ENCODE measurements around the gene HDAC3. TPM values are rescaled to one million over a fixed set of nuclear protein-coding genes. Genes with fewer than 3 reads are reported as not detected.
A peak's percentile ranks its signal among the peaks of the same experiment; 100 is the strongest.
"Not testable (repeated sequence)": the region's sequence is repeated elsewhere in the genome, so short reads cannot be mapped to it uniquely, and the experiment has no call there.

HDAC3 gene
- polyA plus RNA-seq, 4 donors: 39.0 to 65.0 (median 49.6) TPM

DNA sequence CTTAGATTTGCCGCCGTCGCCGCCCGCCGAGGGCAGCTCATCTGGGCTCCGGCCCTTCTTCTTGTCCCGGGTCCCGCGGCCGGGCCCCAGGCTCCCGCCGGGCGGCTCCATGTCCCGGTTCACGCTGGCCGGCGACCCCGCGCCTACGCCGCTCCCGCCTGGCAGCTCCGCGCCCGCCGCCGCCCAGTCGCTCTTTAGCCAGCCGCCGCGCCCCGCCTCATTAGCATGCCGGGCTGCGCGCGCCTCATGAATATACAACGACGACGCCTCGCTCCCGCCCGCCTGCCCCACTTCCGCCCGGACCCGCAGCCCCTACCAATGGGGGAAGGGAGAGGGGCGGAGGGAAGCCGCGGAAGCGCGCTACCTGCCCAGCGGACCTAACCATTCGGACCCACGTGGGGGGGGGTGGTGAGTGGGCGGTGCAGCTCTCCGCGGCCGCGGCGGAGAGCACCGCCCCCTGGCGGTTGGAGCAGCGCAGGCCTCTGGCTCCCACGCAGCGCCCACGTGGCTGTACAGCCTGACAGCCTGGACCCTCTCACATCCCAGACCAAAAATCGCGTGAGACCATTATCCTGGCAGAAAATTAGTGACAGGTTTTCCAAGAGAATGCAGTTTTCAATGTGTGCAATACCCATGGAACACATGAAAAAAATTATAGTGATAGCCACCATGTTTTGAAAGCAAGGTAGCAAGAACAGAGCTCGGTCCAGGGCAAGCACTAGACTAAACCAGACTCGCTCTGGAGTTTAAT is 17.7 kb downstream of the HDAC3 start, which contains the start of gene DIAPH1:
Gene DIAPH1, minus strand, starts transcription at position 197 of the 751 bp plus-strand sequence. Its CDS starts 86 bp downstream, at position 111.
- FAIRE-seq: no peak
- Histone ChIP-seq H3K27me3 (ENCODE audit: control insufficient read depth in 3 of 3, insufficient read depth in 3 of 3, low read length in 3 of 3) (no peaks in the 10 kb centered on the region), H3K4me3 (ENCODE audit: low read depth in 1 of 3, low read length in 3 of 3) (peak within 1 kb of the TSS; percentile 85 to 96 (median 94)), H3K36me3 (ENCODE audit: control insufficient read depth in 3 of 3, insufficient read depth in 2 of 3, low read depth in 1 of 3, low read length in 3 of 3) (peaks cover 2 to 26% (median 6%) of the 10 kb centered on the region in 3 donors), H3K27ac (ENCODE audit: low read depth in 1 of 3, low read length in 2 of 3) (peak within 1 kb of the TSS; percentile 92 to 99 (median 95)), H3K4me1 (ENCODE audit: control insufficient read depth in 3 of 3, insufficient read depth in 2 of 3, low read depth in 1 of 3, low read length in 2 of 3) (peaks cover 4 to 7% (median 6%) of the 10 kb centered on the region in 3 donors), H3K9me3 (ENCODE audit: control insufficient read depth in 2 of 2, insufficient read depth in 1 of 2, low read depth in 1 of 2, low read length in 1 of 2) (no peaks in the 10 kb centered on the region)
- WGBS, 3 donors: 1% methylated on average over 30 to 70 of the region's 70 CpGs
- peak; percentile 96 to 99 for DNase-seq

DNA sequence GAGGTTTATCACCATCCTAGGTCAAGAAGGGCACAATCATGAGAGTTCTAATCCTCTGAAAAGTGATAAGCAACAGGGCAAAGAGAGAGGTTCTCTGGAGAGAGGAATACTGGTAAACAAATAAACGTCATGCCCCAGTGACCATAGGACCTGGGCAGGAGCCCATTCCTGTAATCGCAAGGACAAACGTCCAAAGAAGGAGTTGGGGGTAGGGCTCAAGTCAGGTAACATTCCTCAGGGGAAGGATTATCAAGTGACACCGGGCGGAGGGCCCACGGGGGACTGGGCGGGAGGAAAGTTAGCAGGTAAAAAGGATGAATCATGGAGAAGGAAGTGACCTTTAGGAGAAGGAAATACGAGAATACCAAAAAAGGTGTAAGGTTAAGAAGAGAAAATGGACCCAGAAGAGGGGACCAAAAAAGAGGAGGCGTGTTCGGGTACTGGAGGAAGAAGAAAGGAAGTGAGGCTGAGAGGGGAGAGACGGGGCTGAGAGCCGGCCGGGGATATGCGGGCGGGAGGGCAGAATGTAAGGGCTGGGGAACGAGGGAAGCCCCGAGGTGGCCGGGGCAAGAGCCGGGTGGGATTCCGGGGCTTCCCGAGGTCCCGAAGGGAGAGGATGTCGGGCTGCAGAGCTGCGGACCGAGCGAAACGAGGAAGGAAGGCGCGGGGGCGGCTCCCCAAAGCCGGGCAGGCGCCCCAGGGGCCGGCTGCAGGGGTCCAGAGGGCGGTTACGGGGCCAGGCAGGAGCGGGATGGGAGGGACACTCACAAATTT is 18.4 kb downstream of the HDAC3 start:
- Histone ChIP-seq H3K36me3 (ENCODE audit: control insufficient read depth in 3 of 3, insufficient read depth in 2 of 3, low read depth in 1 of 3, low read length in 3 of 3) (peaks cover 2 to 20% (median 6%) of the 10 kb centered on the region in 3 donors), H3K4me1 (ENCODE audit: control insufficient read depth in 3 of 3, insufficient read depth in 2 of 3, low read depth in 1 of 3, low read length in 2 of 3) (peaks cover 6 to 7% (median 6%) of the 10 kb centered on the region in 3 donors), H3K9me3 (ENCODE audit: control insufficient read depth in 2 of 2, insufficient read depth in 1 of 2, low read depth in 1 of 2, low read length in 1 of 2) (no peaks in the 10 kb centered on the region), H3K27me3 (ENCODE audit: control insufficient read depth in 3 of 3, insufficient read depth in 3 of 3, low read length in 3 of 3) (no peaks in the 10 kb centered on the region), H3K27ac (ENCODE audit: low read depth in 1 of 3, low read length in 2 of 3) (peak overlapping the region; percentile 92 to 99 (median 95)), H3K4me3 (ENCODE audit: low read depth in 1 of 3, low read length in 3 of 3) (peak overlapping the region; percentile 85 to 96 (median 94))
- no peak for FAIRE-seq
- 0 to 1% (median 0%) methylated on average over 32 to 36 of the region's 36 CpGs for WGBS, 3 donors
- DNase-seq: peak; percentile 87 to 89

DNA sequence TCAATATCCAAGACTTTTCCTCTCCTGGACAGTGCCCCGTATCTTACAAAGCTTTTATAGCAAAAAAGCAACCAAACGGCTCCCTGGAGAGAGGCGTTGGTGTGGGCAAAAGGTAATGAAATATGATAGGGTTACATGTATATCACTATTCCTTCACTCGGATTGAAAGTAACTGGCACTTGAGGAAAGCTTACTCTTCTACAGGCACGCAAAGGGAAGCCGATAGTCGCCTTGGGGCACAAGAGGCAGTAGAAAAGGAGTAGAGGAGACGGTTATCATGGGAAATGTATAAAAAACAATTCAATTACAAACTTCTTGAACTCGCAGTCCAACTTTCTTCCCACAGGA is 19.0 kb downstream of the HDAC3 start:
- peak overlapping the region; percentile 92 to 99 (median 95) for H3K27ac ChIP-seq (ENCODE audit: low read depth in 1 of 3, low read length in 2 of 3)
- no peak for DNase-seq

DNA sequence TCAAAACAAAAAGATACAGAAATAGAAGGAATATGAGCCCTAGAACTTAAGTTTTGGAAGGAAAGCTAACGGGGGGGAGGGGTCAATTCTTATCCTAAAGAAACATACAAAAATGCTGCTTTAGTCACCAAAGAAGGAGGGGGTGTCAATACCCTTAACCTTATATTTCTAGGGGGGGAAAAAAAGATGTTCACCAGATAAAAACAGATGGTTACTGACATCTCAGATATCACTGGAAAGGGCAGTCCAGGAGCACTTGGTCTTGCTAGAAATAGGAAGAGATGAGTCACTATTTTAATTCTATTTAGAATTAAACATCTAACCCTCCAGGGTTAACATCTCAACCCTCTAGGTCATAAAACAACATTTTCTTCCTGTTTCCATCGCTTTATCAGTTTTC is 19.5 kb downstream of the HDAC3 start:
- Histone ChIP-seq H3K27me3 (ENCODE audit: control insufficient read depth in 3 of 3, insufficient read depth in 3 of 3, low read length in 3 of 3) (no peaks in the 10 kb centered on the region), H3K27ac (ENCODE audit: low read depth in 1 of 3, low read length in 2 of 3) (peak overlapping the region in 2 of 3 donors; percentile 95 to 99), H3K4me3 (ENCODE audit: low read depth in 1 of 3, low read length in 3 of 3) (peak overlapping the region in 2 of 3 donors; percentile 85 to 96), H3K4me1 (ENCODE audit: control insufficient read depth in 3 of 3, insufficient read depth in 2 of 3, low read depth in 1 of 3, low read length in 2 of 3) (peaks cover 6 to 7% (median 6%) of the 10 kb centered on the region in 3 donors), H3K9me3 (ENCODE audit: control insufficient read depth in 2 of 2, insufficient read depth in 1 of 2, low read depth in 1 of 2, low read length in 1 of 2) (no peaks in the 10 kb centered on the region), H3K36me3 (ENCODE audit: control insufficient read depth in 3 of 3, insufficient read depth in 2 of 3, low read depth in 1 of 3, low read length in 3 of 3) (peaks cover 0 to 11% (median 6%) of the 10 kb centered on the region in 3 donors)
- 24 to 32% (median 27%) methylated on average over 2 of the region's 2 CpGs for WGBS, 3 donors
- DNase-seq: no peak
- no peak for FAIRE-seq

More for the DNA sequence above, 19.0 kb downstream of the HDAC3 start:
- Histone ChIP-seq H3K4me1 (ENCODE audit: control insufficient read depth in 3 of 3, insufficient read depth in 2 of 3, low read depth in 1 of 3, low read length in 2 of 3) (peaks cover 6 to 7% (median 6%) of the 10 kb centered on the region in 3 donors), H3K9me3 (ENCODE audit: control insufficient read depth in 2 of 2, insufficient read depth in 1 of 2, low read depth in 1 of 2, low read length in 1 of 2) (no peaks in the 10 kb centered on the region), H3K36me3 (ENCODE audit: control insufficient read depth in 3 of 3, insufficient read depth in 2 of 3, low read depth in 1 of 3, low read length in 3 of 3) (peaks cover 1 to 16% (median 6%) of the 10 kb centered on the region in 3 donors), H3K27me3 (ENCODE audit: control insufficient read depth in 3 of 3, insufficient read depth in 3 of 3, low read length in 3 of 3) (no peaks in the 10 kb centered on the region), H3K4me3 (ENCODE audit: low read depth in 1 of 3, low read length in 3 of 3) (peak overlapping the region; percentile 85 to 96 (median 94))
- FAIRE-seq: no peak
- WGBS, 3 donors: 1 to 8% (median 1%) methylated on average over 9 of the region's 9 CpGs

DNA sequence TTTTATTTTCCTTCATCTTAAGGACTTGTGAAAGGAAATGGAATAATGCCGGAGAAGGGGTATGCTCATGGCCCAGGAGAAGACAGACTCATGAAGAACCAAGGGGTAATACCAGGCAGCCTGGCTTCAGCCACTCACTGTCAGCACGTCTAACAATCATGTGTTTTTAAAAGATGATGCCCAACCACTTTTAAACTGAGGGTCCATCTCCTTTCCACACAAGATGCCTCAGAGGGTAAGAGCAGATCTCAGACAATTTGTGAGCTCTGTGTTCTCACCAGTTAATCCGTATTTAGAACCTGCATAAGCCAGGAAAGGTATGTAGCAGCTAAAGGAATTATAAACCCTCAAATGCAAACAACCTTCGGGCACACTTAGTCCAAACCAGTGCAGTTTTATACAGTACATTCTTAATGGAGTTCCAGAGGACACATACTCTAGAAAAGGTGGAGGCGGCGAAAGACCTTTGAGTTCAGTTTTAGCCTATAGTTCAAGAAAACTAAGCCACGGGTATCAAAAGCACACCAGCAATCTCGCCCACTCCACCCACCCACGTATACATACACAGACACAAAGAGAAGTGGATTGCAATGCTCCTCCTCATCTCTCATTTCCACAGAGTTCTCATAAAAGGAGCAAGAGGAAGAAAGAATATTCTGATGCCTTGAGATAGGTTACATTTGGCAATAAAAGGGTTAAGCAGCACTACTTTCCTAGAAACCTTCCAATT is 20.5 kb downstream of the HDAC3 start:
- no peaks in the 10 kb centered on the region for H3K9me3 ChIP-seq (ENCODE audit: control insufficient read depth in 2 of 2, insufficient read depth in 1 of 2, low read depth in 1 of 2, low read length in 1 of 2)
- FAIRE-seq: no peak
- H3K36me3 ChIP-seq (ENCODE audit: control insufficient read depth in 3 of 3, insufficient read depth in 2 of 3, low read depth in 1 of 3, low read length in 3 of 3): peaks cover 0 to 7% (median 5%) of the 10 kb centered on the region in 3 donors
- peaks cover 6 to 7% (median 6%) of the 10 kb centered on the region in 3 donors for H3K4me1 ChIP-seq (ENCODE audit: control insufficient read depth in 3 of 3, insufficient read depth in 2 of 3, low read depth in 1 of 3, low read length in 2 of 3)
- H3K27me3 ChIP-seq (ENCODE audit: control insufficient read depth in 3 of 3, insufficient read depth in 3 of 3, low read length in 3 of 3): no peaks in the 10 kb centered on the region
- DNase-seq: no peak
- peak overlapping the region in 2 of 3 donors; percentile 1 to 96 for H3K4me3 ChIP-seq (ENCODE audit: low read depth in 1 of 3, low read length in 3 of 3)
- peak overlapping the region in 1 of 3 donors; percentile 95 for H3K27ac ChIP-seq (ENCODE audit: low read depth in 1 of 3, low read length in 2 of 3)
- 58 to 61% (median 58%) methylated on average over 9 of the region's 9 CpGs for WGBS, 3 donors

DNA sequence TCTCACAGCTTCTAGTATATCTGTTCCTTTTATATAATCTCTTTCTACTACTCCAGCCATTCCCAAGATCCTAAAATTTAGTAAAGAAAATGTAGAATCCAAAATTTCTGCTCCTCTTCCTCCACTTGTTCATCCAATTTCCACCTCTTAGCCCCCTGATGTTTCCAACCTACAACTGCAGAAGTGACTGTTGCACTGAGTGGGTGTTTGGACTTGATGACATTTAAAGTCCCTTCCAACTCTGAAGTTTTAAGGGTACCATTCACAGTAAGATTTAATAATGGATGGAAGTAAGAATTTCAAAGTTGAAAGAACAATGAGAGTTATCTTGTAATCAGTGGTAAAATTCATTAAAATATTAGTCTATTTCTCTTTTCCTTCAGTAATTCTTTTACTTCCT is 23.3 kb downstream of the HDAC3 start:
- DNase-seq (no peak), FAIRE-seq (no peak)
- H3K4me1 ChIP-seq (ENCODE audit: control insufficient read depth in 3 of 3, insufficient read depth in 2 of 3, low read depth in 1 of 3, low read length in 2 of 3): peaks cover 6 to 15% (median 12%) of the 10 kb centered on the region in 3 donors
- H3K36me3 ChIP-seq (ENCODE audit: control insufficient read depth in 3 of 3, insufficient read depth in 2 of 3, low read depth in 1 of 3, low read length in 3 of 3): peaks cover 0 to 11% (median 0%) of the 10 kb centered on the region in 3 donors
- no peak overlapping the region for H3K27ac ChIP-seq (ENCODE audit: low read depth in 1 of 3, low read length in 2 of 3)
- no peaks in the 10 kb centered on the region for H3K27me3 ChIP-seq (ENCODE audit: control insufficient read depth in 3 of 3, insufficient read depth in 3 of 3, low read length in 3 of 3)
- no peaks in the 10 kb centered on the region for H3K9me3 ChIP-seq (ENCODE audit: control insufficient read depth in 2 of 2, insufficient read depth in 1 of 2, low read depth in 1 of 2, low read length in 1 of 2)
- no peak overlapping the region for H3K4me3 ChIP-seq (ENCODE audit: low read depth in 1 of 3, low read length in 3 of 3)

DNA sequence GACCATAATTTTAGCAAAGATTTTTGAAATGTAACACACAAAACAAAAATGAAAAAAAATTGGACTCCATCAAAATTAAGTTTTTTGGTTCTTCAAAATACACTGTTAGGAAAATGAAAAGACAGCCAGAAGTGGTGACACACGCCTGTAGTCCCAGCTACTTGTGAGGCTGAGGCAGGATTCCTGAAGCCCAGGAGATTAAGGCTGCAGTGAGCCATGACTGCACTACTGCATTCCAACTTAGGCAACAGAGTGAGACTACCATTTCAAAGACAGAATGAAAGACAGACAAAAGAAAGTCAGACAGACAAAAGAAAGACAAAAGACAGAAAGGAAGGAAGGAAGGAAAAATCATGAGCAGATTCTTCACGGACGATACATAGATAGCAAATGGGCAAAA is 25.4 kb downstream of the HDAC3 start:
- WGBS, 3 donors: 85 to 90% (median 87%) methylated on average over 3 of the region's 3 CpGs
- no peak for DNase-seq
- Histone ChIP-seq H3K36me3 (ENCODE audit: control insufficient read depth in 3 of 3, insufficient read depth in 2 of 3, low read depth in 1 of 3, low read length in 3 of 3) (peaks cover 0 to 11% (median 0%) of the 10 kb centered on the region in 3 donors), H3K9me3 (ENCODE audit: control insufficient read depth in 2 of 2, insufficient read depth in 1 of 2, low read depth in 1 of 2, low read length in 1 of 2) (no peaks in the 10 kb centered on the region), H3K4me1 (ENCODE audit: control insufficient read depth in 3 of 3, insufficient read depth in 2 of 3, low read depth in 1 of 3, low read length in 2 of 3) (peaks cover 6 to 21% (median 9%) of the 10 kb centered on the region in 3 donors), H3K4me3 (ENCODE audit: low read depth in 1 of 3, low read length in 3 of 3) (no peak overlapping the region), H3K27ac (ENCODE audit: low read depth in 1 of 3, low read length in 2 of 3) (no peak overlapping the region), H3K27me3 (ENCODE audit: control insufficient read depth in 3 of 3, insufficient read depth in 3 of 3, low read length in 3 of 3) (no peaks in the 10 kb centered on the region)
- FAIRE-seq: no peak

DNA sequence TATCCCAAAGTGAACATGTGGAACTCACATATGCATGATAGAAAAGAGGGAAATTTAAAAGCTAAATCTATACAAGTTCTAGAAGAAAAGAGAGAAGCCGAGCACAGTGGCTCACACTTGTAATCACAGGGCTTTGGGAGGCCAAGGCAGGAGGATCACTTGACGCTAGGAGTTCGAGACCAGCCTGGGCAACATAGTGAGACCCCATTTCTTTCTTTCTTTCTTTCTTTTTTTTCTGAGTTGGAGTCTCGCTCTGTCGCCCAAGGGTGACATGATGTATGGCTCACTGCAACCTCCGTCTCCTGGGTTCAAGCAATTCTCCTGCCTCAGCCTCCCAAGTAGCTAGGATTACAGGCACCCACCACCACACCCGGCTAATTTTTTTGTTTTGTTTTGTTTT is 26.7 kb downstream of the HDAC3 start:
- 97 to 100% (median 99%) methylated on average over 7 of the region's 7 CpGs for WGBS, 3 donors
- Histone ChIP-seq H3K36me3 (ENCODE audit: control insufficient read depth in 3 of 3, insufficient read depth in 2 of 3, low read depth in 1 of 3, low read length in 3 of 3) (peaks cover 0 to 11% (median 0%) of the 10 kb centered on the region in 3 donors), H3K4me1 (ENCODE audit: control insufficient read depth in 3 of 3, insufficient read depth in 2 of 3, low read depth in 1 of 3, low read length in 2 of 3) (peaks cover 5 to 19% (median 6%) of the 10 kb centered on the region in 3 donors), H3K27ac (ENCODE audit: low read depth in 1 of 3, low read length in 2 of 3) (peak overlapping the region; percentile 24 to 85 (median 32))
- H3K27me3 ChIP-seq (ENCODE audit: control insufficient read depth in 3 of 3, insufficient read depth in 3 of 3, low read length in 3 of 3); FAIRE-seq; DNase-seq; H3K4me3 ChIP-seq (ENCODE audit: low read depth in 1 of 3, low read length in 3 of 3); H3K9me3 ChIP-seq (ENCODE audit: control insufficient read depth in 2 of 2, insufficient read depth in 1 of 2, low read depth in 1 of 2, low read length in 1 of 2): not testable (repeated sequence)
